ENCODE results near the gene MEI1. TPM values are rescaled to one million over a fixed set of nuclear protein-coding genes. Genes with fewer than 3 reads are reported as not detected.

The MEI1 gene
- total RNA-seq, 1 donor from 2014 or later: 1.5 TPM

DNA sequence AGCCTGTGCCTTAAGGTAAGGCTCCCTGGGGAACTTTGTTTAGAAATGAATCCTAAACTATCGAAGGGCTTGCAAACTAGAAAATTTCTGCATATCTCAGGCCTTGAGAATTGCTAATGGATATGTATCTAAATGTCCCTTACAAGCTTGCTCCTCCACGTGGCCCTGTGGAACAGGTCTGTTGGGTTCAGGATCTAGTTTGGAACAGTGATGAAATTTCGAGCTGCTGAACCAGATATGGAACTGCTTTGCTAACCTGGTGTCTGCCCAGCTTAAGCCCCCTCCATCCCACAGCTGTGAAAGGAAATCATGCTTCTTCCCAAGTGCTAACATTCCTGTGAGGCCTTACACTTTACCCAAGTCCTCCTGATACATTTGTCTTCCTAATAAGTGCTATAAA, 145.2 kb downstream of the MEI1 start:
- Histone ChIP-seq H3K4me3 (ENCODE audit: low read depth, low read length) (no peak overlapping the region), H3K27me3 (ENCODE audit: control insufficient read depth, insufficient read depth, low read length) (no peaks in the 10 kb centered on the region), H3K36me3 (ENCODE audit: control insufficient read depth, insufficient read depth, low read length) (peaks cover 1% of the 10 kb centered on the region)
- no peak for TF ChIP-seq CTCF (IDR thresholded peaks at IDR 0.05; ENCODE audit: insufficient read depth, low read length, poor library complexity, severe bottlenecking)
- DNase-seq (ENCODE audit: low read depth): no peak

DNA sequence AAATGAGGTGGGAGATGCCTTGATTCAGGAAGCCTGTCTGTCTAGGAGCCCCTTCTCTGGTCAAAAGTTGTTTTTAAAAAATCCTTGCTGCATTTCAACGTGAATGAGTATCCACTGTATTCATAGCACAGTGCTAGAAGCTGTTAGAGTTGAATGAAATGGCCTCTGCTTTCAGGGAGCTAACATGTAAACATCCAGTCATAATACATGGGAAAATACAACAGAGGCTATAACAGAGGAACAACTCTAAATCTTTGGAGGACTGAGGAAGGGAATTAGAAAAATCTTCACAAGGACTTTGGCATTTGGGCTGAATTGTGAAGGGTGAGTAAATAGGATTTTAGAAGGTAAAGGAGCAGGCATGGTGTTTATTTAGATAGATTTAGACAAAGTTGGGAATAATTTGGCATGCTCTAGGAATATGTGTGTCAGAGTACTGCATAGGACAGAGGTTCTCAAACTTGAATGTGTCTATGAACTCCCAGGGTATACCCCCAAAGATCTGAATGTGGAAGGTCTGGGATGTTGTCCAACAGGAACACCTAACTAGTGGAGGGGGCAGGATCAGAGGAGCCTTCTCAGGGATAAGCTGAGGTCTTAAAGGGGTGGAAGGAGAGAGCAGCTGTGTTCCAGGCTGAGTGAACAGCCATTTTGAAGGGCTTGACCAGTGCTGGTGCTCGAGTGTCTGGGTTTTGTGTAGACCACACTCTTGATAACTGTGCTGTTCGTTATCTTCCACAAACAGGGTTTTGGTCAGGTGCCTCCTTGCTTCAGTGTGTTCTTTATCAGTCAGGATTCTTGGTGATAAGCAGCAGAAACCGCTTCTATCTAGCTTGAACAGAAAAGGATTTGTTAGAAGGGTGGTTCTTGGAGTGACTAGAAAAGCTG, 146.3 kb downstream of the MEI1 start:
- H3K36me3 ChIP-seq (ENCODE audit: control insufficient read depth, insufficient read depth, low read length): peaks cover 1% of the 10 kb centered on the region
- TF ChIP-seq CTCF (IDR thresholded peaks at IDR 0.05; ENCODE audit: insufficient read depth, low read length, poor library complexity, severe bottlenecking): no peak
- H3K27me3 ChIP-seq (ENCODE audit: control insufficient read depth, insufficient read depth, low read length): no peaks in the 10 kb centered on the region
- H3K4me3 ChIP-seq (ENCODE audit: low read depth, low read length): no peak overlapping the region
- no peak for DNase-seq (ENCODE audit: low read depth)

GRCh38 chr22:41846268-41846987, 147.1 kb downstream of the MEI1 start:
- H3K36me3 ChIP-seq (ENCODE audit: control insufficient read depth, insufficient read depth, low read length): no peaks in the 10 kb centered on the region
- DNase-seq (ENCODE audit: low read depth): no peak
- no peak for TF ChIP-seq CTCF (IDR thresholded peaks at IDR 0.05; ENCODE audit: insufficient read depth, low read length, poor library complexity, severe bottlenecking)
- no peak overlapping the region for H3K4me3 ChIP-seq (ENCODE audit: low read depth, low read length)
- H3K27me3 ChIP-seq (ENCODE audit: control insufficient read depth, insufficient read depth, low read length): no peaks in the 10 kb centered on the region

DNA sequence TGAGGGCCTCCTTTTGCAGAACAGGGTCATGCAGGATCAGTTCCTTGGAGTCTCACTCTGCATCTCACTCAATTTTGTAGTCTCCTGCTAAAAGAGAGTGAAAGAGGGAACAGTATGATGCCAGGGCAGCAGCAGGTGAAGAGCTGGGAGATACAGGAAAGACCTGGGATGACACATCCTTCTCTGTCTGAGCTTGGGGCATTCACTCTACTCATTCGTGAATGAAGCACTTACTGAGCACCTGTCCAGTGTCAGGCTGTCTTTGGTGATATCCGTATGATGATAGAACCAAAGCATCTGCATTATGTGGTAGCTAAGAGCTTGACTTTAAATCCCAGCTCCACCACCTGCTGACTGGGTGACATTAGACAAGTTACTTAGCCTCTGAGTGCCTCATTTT, 148.0 kb downstream of the MEI1 start:
- no peak for TF ChIP-seq CTCF (IDR thresholded peaks at IDR 0.05; ENCODE audit: insufficient read depth, low read length, poor library complexity, severe bottlenecking)
- Histone ChIP-seq H3K36me3 (ENCODE audit: control insufficient read depth, insufficient read depth, low read length) (no peaks in the 10 kb centered on the region), H3K27me3 (ENCODE audit: control insufficient read depth, insufficient read depth, low read length) (no peaks in the 10 kb centered on the region), H3K4me3 (ENCODE audit: low read depth, low read length) (no peak overlapping the region)
- no peak for DNase-seq (ENCODE audit: low read depth)

- no peak for TF ChIP-seq CTCF (IDR thresholded peaks at IDR 0.05; ENCODE audit: insufficient read depth, low read length, poor library complexity, severe bottlenecking)
- Histone ChIP-seq H3K36me3 (ENCODE audit: control insufficient read depth, insufficient read depth, low read length) (no peaks in the 10 kb centered on the region), H3K4me3 (ENCODE audit: low read depth, low read length) (no peak overlapping the region), H3K27me3 (ENCODE audit: control insufficient read depth, insufficient read depth, low read length) (no peaks in the 10 kb centered on the region)
- no peak for DNase-seq (ENCODE audit: low read depth)
Observed at GRCh38 chr22:41848468-41848867, 149.2 kb downstream of the MEI1 start.

Other genes starting within 250 kb of the MEI1 start
- gene PHF5A, start 230.8 kb upstream of the MEI1 start, total RNA-seq: 50.6 and 53.3 TPM in 2 replicates
- gene ACO2, start 230.4 kb upstream of the MEI1 start, total RNA-seq: 103 and 110 TPM in 2 replicates
- gene POLR3H, start 155.0 kb upstream of the MEI1 start, total RNA-seq: 9.7 and 12.2 TPM in 2 replicates
- gene CSDC2, start 138.5 kb upstream of the MEI1 start, total RNA-seq: 2.8 and 5.8 TPM in 2 replicates
- gene PMM1, start 109.7 kb upstream of the MEI1 start, total RNA-seq: 32.2 and 48.7 TPM in 2 replicates
- 31.2 and 31.8 TPM in 2 replicates for gene DESI1, start 78.5 kb upstream of the MEI1 start, total RNA-seq
- gene XRCC6, start 78.2 kb upstream of the MEI1 start, total RNA-seq: 296 and 309 TPM in 2 replicates
- gene SNU13, start 10.6 kb upstream of the MEI1 start, total RNA-seq: 198 and 201 TPM in 2 replicates
- 10.3 and 13.3 TPM in 2 replicates for gene CCDC134, start 101.2 kb downstream of the MEI1 start, total RNA-seq
- gene SREBF2, start 133.6 kb downstream of the MEI1 start, total RNA-seq: 108 and 133 TPM in 2 replicates
- not detected in 2 replicates for gene SHISA8, start 215.6 kb downstream of the MEI1 start, total RNA-seq
- 0.41 and 0.96 TPM in 2 replicates for gene TNFRSF13C, start 227.3 kb downstream of the MEI1 start, total RNA-seq
- 9.8 and 14.3 TPM in 2 replicates for gene CENPM, start 247.6 kb downstream of the MEI1 start, total RNA-seq

Measured in kidney epithelial cell (primary cell).